GM12878 (cell line): ENCODE data around the gene MRPL12. TPM values are rescaled to one million over a fixed set of nuclear protein-coding genes. Genes with fewer than 3 reads are reported as not detected.

Source experiments
- ATAC-seq: fragments of 200-7000 bp; cut with Tn5 transposase; 3 replicates; pipeline ENCODE4 v1.9.1; 2020; ENCODE audit warnings: mild to moderate bottlenecking, moderate library complexity
- BruUV-seq: library from RNA; stranded (reverse); fragments of 400-500 nt; replicated peaks from 2 replicates; lab custom pipeline; 2021; lab: Mats Ljungman, UMichigan
- CTCF ChIA-PET: fragments of 300-600 bp; sonication (Branson Sonifier 250); formaldehyde crosslinking; extraction: SDS; loops from one replicate; lab custom pipeline; 2021; ENCODE audit warnings: inconsistent platforms; lab: Yijun Ruan, JAX
- POLR2A ChIA-PET: fragments of 350-600 bp; formaldehyde crosslinking; extraction: SDS; loops from one replicate; lab custom pipeline; 2021; ENCODE audit warnings: inconsistent platforms; lab: Charles Lee
- RAD21 ChIA-PET: fragments of 300-600 bp; sonication (Branson Sonifier 250); formaldehyde crosslinking; loops from one replicate; lab custom pipeline; 2023; ENCODE audit warnings: antibody characterized with exemption; ENCODE audit not compliant: unreplicated experiment; lab: Charles Lee
- SMC1A ChIA-PET: fragments of 300-600 bp; sonication (Branson Sonifier 250); formaldehyde crosslinking; loops from one replicate; lab custom pipeline; 2023; ENCODE audit not compliant: unreplicated experiment, uncharacterized antibody; lab: Charles Lee
- DNase-seq: peaks from one replicate; pipeline ENCODE4 v3.0.0-alpha.2; 2011; ENCODE audit warnings: low read depth, low spot score
- FAIRE-seq: peaks from 3 replicates; lab custom pipeline; 2011; peaks lifted over from hg19 to GRCh38; lab: Jason Lieb, UNC
- H2AFZ ChIP-seq: 2 replicates; pipeline ENCODE4 v1.6.0; 2011; ENCODE audit warnings: low read depth, low read length, control low read depth; ENCODE audit not compliant: control insufficient read depth
- H3K27ac ChIP-seq: 2 replicates; pipeline ENCODE4 v1.5.1; 2011; ENCODE audit warnings: control low read depth; ENCODE audit not compliant: control insufficient read depth, insufficient read depth
- H3K27me3 ChIP-seq, 2 experiments: replicated peaks in 1 of 2; 2 replicates each; pipeline versions ENCODE4 v1.6.0 to v1.6.1; 2011; ENCODE audit warnings: low read length in 1 of 2; ENCODE audit not compliant: control insufficient read depth in 2 of 2, insufficient read depth in 2 of 2
- H3K36me3 ChIP-seq, 2 experiments: 2 replicates each; pipeline ENCODE4 v1.5.1; 2011; ENCODE audit warnings: low read length in 1 of 2; ENCODE audit not compliant: control insufficient read depth in 2 of 2, insufficient read depth in 2 of 2
- H3K4me1 ChIP-seq: 2 replicates; pipeline ENCODE4 v1.6.1; 2011; ENCODE audit warnings: mild to moderate bottlenecking, low read length, moderate library complexity, mixed read lengths; ENCODE audit not compliant: control insufficient read depth, insufficient read depth
- H3K4me2 ChIP-seq: 2 replicates; pipeline ENCODE4 v1.6.0; 2011; ENCODE audit warnings: control low read depth; ENCODE audit not compliant: control insufficient read depth, insufficient read depth
- H3K4me3 ChIP-seq: fragments of 200-600 bp; sonication (generic); 2 replicates; pipeline ENCODE4 v1.5.1; 2016
- H3K79me2 ChIP-seq: 2 replicates; pipeline ENCODE4 v1.6.0; 2011; ENCODE audit warnings: low read length; ENCODE audit not compliant: control insufficient read depth, insufficient read depth
- H3K9ac ChIP-seq: 2 replicates; pipeline ENCODE4 v1.8.0; 2011; ENCODE audit warnings: low read length, control low read depth, mixed read lengths; ENCODE audit not compliant: control insufficient read depth, insufficient read depth
- H3K9me3 ChIP-seq: replicated peaks from 3 replicates; pipeline ENCODE4 v1.5.1; 2011; ENCODE audit warnings: mild to moderate bottlenecking, low read length; ENCODE audit not compliant: control insufficient read depth, insufficient read depth
- H4K20me1 ChIP-seq: 2 replicates; pipeline ENCODE4 v1.6.0; 2011; ENCODE audit not compliant: control insufficient read depth, insufficient read depth
- CREB1 ChIP-seq: IDR thresholded peaks from 2 replicates; pipeline ENCODE4 v1.6.1; 2012; ENCODE audit warnings: low read depth, mild to moderate bottlenecking, inconsistent platforms
- DPF2 ChIP-seq: fragments of 450-650 bp; IDR thresholded peaks from 2 replicates; pipeline ENCODE4 v1.6.1; 2017; ENCODE audit warnings: mild to moderate bottlenecking
- EED ChIP-seq: sonication (generic); IDR thresholded peaks from 2 replicates; pipeline ENCODE4 v1.6.1; 2016; ENCODE audit warnings: antibody characterized with exemption, low read depth
- NBN ChIP-seq: fragments of 450-650 bp; IDR thresholded peaks from 2 replicates; pipeline ENCODE4 v1.6.1; 2016
- NR2C1 ChIP-seq: fragments of 450-650 bp; IDR thresholded peaks from 2 replicates; pipeline ENCODE4 v1.6.1; 2017; ENCODE audit warnings: antibody characterized with exemption, mild to moderate bottlenecking, moderate library complexity
- RB1 ChIP-seq: fragments of 450-650 bp; formaldehyde crosslinking; IDR thresholded peaks from 2 replicates; pipeline ENCODE4 v1.6.1; 2017; ENCODE audit warnings: mild to moderate bottlenecking, borderline replicate concordance
- SRF ChIP-seq, 2 experiments: IDR thresholded peaks; 2 replicates each; pipeline ENCODE4 v1.6.1; 2011; ENCODE audit warnings: low read depth in 2 of 2, low read length in 2 of 2, mild to moderate bottlenecking in 1 of 2, moderate library complexity in 1 of 2
- TARDBP ChIP-seq: IDR thresholded peaks from 2 replicates; pipeline ENCODE4 v1.6.1; 2016; ENCODE audit warnings: borderline replicate concordance
- TCF12 ChIP-seq: IDR thresholded peaks from 2 replicates; pipeline ENCODE4 v1.6.1; 2011; ENCODE audit warnings: low read depth, mild to moderate bottlenecking, low read length
- WGBS: methylation state at CpG from one replicate; pipeline ENCODE4 v1.1.6; 2016; ENCODE audit warnings: low lambda C conversion rate; ENCODE audit not compliant: insufficient replicate concordance, insufficient coverage; ENCODE audit errors: missing lambda C conversion rate; 5-methylcytosine and 5-hydroxymethylcytosine counted together
- in situ Hi-C: fragments of 300-500 bp; cut with MboI; formaldehyde crosslinking; loops from 9 replicates; pipeline ENCODE4 v1.14.3; 2018; ENCODE audit warnings: mixed read lengths
- intact Hi-C: fragments of 100-400 bp; cut with micrococcal nuclease; formaldehyde crosslinking; loops from one replicate; pipeline ENCODE4 v1.14.2; 2022; ENCODE audit not compliant: unreplicated experiment
- polyA plus RNA-seq, 11 experiments: library from polyadenylated mRNA; depleted of rRNA in 4 of 11; unstranded in 6 of 11; stranded (reverse) in 5 of 11; fragments of >200 nt; fragmentation: Nextera tagmentation in 4 of 11; fragmentation: Illumina TruSeq in 1 of 11; extraction: Ambion mirVana in 4 of 11; extraction: Trizol in 1 of 11; gene quantifications; 1 replicate in 1 of 11; 2 replicates in 10 of 11; pipeline versions ENCODE4 v1.2.1 to v1.2.3, GENCODE V29; 2011 to 2016; ENCODE audit warnings: inconsistent platforms in 2 of 11, missing spikeins in 2 of 11, low read depth in 1 of 11
- total RNA-seq, 4 experiments: library from RNA; depleted of rRNA in 3 of 4; stranded (reverse); fragments of >200 nt in 3 of 4; fragmentation: Illumina TruSeq in 1 of 4; extraction: Trizol in 1 of 4; gene quantifications; 2 replicates each; pipeline versions ENCODE4 v1.2.1 to v1.2.3, GENCODE V29; 2013 to 2021
- TF ChIP-seq, protein P1 (sequence below): fragments of 450-650 bp; formaldehyde crosslinking; IDR thresholded peaks from 2 replicates; pipeline ENCODE4 v1.4.0; 2020; ENCODE audit warnings: mild to moderate bottlenecking, moderate library complexity
- TF ChIP-seq, protein P2 (sequence below): IDR thresholded peaks from 2 replicates; pipeline ENCODE4 v1.6.1; 2012; ENCODE audit warnings: low read depth, low read length, improper control_type of control experiment
- TF ChIP-seq, protein P3 (sequence below): fragments of 450-650 bp; IDR thresholded peaks from 2 replicates; pipeline ENCODE4 v1.6.1; 2017; ENCODE audit warnings: low read depth, mild to moderate bottlenecking, moderate library complexity
- TF ChIP-seq, protein P4 (sequence below): IDR thresholded peaks from 2 replicates; pipeline ENCODE4 v1.6.1; 2011; ENCODE audit warnings: borderline replicate concordance, low read depth, mild to moderate bottlenecking, moderate library complexity, mixed read lengths, low read length; ENCODE audit not compliant: insufficient read depth; ENCODE audit errors: extremely low read length
- TF ChIP-seq, protein P5 (sequence below): fragments of 450-650 bp; IDR thresholded peaks from 2 replicates; pipeline ENCODE4 v1.6.1; 2016; ENCODE audit warnings: mild to moderate bottlenecking

The MRPL12 gene
- total and polyA plus RNA-seq, 10 of the 15 experiments (the other 5 are each of a cell fraction or from before 2014, with no cell fraction given): 1.3 to 269 (median 117) TPM

DNA sequence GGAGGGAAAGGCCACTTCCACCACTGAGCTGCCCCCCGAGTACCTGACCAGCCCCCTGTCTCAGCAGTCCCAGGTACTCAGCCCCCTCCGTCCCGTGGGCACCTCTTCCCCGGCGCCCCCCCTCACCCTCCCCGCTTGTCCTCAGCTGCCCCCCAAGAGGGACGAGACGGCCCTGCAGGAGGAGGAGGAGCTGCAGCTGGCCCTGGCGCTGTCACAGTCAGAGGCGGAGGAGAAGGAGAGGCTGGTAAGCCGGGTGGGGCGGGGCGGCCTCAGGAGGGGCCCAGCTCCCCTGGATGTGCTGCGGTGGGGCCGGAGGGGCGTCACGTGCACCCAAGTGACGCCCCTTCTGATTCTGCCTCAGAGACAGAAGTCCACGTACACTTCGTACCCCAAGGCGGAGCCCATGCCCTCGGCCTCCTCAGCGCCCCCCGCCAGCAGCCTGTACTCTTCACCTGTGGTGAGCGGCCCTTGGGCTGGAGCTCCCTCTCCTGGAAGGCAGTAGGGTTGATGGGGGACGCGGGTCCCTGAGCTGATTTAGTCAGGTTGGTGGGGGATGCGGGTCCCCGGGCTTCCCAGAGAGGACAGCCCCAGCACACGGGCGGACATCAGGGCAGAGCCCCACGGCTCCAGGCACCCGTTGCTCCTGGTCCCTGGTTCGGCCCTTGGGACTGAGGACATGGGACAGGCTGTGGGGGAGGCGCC lies 9.5 kb upstream of the MRPL12 start:
- DNase-seq (no peak), FAIRE-seq (no peak), ATAC-seq (no peak; the same call in 2 of the 3 replicates)
- RAD21 ChIA-PET: no interaction called here
- Histone ChIP-seq H3K4me2 (no peak overlapping the region), H3K9ac (no peak overlapping the region), H3K79me2 (no peaks in the 10 kb centered on the region), H3K4me3 (no peak overlapping the region), H3K27ac (no peak overlapping the region), H2AFZ (no peak overlapping the region), H3K4me1 (no peaks in the 10 kb centered on the region), H3K36me3 (peaks cover 19 to 58% of the 10 kb centered on the region in 2 experiments; a peak in 3 of 4 replicates), H3K27me3 (no peaks in the 10 kb centered on the region), H3K9me3 (no peaks in the 10 kb centered on the region), H4K20me1 (no peaks in the 10 kb centered on the region; the same call in 1 of the 2 replicates)
- SMC1A ChIA-PET: no interaction called here
- 93% methylated on average over 23 of the region's 35 CpGs for WGBS
- POLR2A ChIA-PET: no interaction called here
- intact Hi-C loops: no loop called here
- CTCF ChIA-PET: no interaction called here
- in situ Hi-C loops: no loop called here
- BruUV-seq: no TSS peak
- TF ChIP-seq RB1: no peak
- no peak for TF ChIP-seq EED
- TF ChIP-seq NR2C1: no peak
- no peak for TF ChIP-seq CREB1
- TF ChIP-seq, protein P1, sequence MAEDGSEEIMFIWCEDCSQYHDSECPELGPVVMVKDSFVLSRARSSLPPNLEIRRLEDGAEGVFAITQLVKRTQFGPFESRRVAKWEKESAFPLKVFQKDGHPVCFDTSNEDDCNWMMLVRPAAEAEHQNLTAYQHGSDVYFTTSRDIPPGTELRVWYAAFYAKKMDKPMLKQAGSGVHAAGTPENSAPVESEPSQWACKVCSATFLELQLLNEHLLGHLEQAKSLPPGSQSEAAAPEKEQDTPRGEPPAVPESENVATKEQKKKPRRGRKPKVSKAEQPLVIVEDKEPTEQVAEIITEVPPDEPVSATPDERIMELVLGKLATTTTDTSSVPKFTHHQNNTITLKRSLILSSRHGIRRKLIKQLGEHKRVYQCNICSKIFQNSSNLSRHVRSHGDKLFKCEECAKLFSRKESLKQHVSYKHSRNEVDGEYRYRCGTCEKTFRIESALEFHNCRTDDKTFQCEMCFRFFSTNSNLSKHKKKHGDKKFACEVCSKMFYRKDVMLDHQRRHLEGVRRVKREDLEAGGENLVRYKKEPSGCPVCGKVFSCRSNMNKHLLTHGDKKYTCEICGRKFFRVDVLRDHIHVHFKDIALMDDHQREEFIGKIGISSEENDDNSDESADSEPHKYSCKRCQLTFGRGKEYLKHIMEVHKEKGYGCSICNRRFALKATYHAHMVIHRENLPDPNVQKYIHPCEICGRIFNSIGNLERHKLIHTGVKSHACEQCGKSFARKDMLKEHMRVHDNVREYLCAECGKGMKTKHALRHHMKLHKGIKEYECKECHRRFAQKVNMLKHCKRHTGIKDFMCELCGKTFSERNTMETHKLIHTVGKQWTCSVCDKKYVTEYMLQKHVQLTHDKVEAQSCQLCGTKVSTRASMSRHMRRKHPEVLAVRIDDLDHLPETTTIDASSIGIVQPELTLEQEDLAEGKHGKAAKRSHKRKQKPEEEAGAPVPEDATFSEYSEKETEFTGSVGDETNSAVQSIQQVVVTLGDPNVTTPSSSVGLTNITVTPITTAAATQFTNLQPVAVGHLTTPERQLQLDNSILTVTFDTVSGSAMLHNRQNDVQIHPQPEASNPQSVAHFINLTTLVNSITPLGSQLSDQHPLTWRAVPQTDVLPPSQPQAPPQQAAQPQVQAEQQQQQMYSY (CRISPR knock-in tag): no peak
- TF ChIP-seq, protein P2, sequence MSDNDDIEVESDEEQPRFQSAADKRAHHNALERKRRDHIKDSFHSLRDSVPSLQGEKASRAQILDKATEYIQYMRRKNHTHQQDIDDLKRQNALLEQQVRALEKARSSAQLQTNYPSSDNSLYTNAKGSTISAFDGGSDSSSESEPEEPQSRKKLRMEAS: no peak
- TF ChIP-seq, protein P3, sequence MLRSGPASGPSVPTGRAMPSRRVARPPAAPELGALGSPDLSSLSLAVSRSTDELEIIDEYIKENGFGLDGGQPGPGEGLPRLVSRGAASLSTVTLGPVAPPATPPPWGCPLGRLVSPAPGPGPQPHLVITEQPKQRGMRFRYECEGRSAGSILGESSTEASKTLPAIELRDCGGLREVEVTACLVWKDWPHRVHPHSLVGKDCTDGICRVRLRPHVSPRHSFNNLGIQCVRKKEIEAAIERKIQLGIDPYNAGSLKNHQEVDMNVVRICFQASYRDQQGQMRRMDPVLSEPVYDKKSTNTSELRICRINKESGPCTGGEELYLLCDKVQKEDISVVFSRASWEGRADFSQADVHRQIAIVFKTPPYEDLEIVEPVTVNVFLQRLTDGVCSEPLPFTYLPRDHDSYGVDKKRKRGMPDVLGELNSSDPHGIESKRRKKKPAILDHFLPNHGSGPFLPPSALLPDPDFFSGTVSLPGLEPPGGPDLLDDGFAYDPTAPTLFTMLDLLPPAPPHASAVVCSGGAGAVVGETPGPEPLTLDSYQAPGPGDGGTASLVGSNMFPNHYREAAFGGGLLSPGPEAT: no peak
- no peak for TF ChIP-seq SRF (IDR thresholded peaks at IDR 0.05; ENCODE audit: low read depth in 2 of 2, low read length in 2 of 2)
- TF ChIP-seq, protein P4, sequence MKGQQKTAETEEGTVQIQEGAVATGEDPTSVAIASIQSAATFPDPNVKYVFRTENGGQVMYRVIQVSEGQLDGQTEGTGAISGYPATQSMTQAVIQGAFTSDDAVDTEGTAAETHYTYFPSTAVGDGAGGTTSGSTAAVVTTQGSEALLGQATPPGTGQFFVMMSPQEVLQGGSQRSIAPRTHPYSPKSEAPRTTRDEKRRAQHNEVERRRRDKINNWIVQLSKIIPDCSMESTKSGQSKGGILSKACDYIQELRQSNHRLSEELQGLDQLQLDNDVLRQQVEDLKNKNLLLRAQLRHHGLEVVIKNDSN: no peak
- no peak for TF ChIP-seq TCF12
- TF ChIP-seq, protein P5, sequence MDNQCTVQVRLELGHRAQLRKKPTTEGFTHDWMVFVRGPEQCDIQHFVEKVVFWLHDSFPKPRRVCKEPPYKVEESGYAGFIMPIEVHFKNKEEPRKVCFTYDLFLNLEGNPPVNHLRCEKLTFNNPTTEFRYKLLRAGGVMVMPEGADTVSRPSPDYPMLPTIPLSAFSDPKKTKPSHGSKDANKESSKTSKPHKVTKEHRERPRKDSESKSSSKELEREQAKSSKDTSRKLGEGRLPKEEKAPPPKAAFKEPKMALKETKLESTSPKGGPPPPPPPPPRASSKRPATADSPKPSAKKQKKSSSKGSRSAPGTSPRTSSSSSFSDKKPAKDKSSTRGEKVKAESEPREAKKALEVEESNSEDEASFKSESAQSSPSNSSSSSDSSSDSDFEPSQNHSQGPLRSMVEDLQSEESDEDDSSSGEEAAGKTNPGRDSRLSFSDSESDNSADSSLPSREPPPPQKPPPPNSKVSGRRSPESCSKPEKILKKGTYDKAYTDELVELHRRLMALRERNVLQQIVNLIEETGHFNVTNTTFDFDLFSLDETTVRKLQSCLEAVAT: no peak
- no peak for TF ChIP-seq TARDBP
- TF ChIP-seq DPF2: no peak
- no peak for TF ChIP-seq NBN
